ENCODE results near the gene SLC35E2B.
A peak's percentile ranks its signal among the peaks of the same experiment; 100 is the strongest.

Gene SLC35E2B

GRCh38 chr1:1615256-1616044 lies 77.1 kb downstream of the SLC35E2B start, which contains the start of gene MIB2:
Gene MIB2 (plus strand): TSS chr1:1615500. CDS start chr1:1623453, 7,953 bp downstream.
- peak within 1 kb of the TSS; percentile 98 for H3K27ac ChIP-seq
- DNase-seq (ENCODE audit: low read depth, low spot score): peak; percentile 73

GRCh38 chr1:1614954-1615255 lies 77.7 kb downstream of the SLC35E2B start:
- H3K27ac ChIP-seq: peak overlapping the region; percentile 98
- no peak for DNase-seq (ENCODE audit: low read depth, low spot score)

GRCh38 chr1:1614204-1614953 lies 78.2 kb downstream of the SLC35E2B start:
- peak overlapping the region; percentile 98 for H3K27ac ChIP-seq
- peak; percentile 33 for DNase-seq (ENCODE audit: low read depth, low spot score)

DNA sequence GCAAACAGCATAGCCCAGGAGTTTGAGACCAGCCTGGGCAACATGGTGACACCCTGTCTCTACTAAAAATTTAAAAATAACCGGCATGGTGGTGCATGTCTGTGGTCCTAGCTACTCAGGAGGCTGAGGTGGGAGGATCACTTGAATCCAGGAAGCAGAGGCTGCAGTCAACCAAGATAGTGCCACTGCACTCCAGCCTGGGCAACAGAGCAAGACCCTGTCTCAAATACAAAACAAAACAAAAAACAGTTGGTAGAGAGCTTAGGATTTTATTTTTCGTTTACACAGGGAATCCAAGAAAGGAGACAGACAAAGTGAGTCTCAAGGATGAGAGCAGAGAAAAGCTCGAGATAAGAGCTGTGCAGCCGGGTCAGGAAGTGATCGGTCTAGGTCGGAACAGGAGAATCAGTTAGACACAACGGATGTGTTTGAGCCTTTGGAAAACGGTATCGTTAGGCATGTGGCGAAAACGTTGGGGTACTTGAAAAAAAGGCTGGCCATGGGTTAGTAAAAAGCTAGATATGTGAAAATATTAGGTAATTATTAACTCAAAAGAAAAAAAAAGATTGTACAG lies 79.0 kb downstream of the SLC35E2B start:
- H3K27ac ChIP-seq: peak overlapping the region; percentile 98
- no peak for DNase-seq (ENCODE audit: low read depth, low spot score)

GRCh38 chr1:1612104-1612400 lies 80.5 kb downstream of the SLC35E2B start:
- DNase-seq (ENCODE audit: low read depth, low spot score): no peak
- H3K27ac ChIP-seq: no peak overlapping the region

- no peak overlapping the region for H3K27ac ChIP-seq
These were observed 81.8 kb downstream of the SLC35E2B start for GRCh38 chr1:1610796-1611195.

GRCh38 chr1:1609822-1610485 lies 82.6 kb downstream of the SLC35E2B start:
- no peak for DNase-seq (ENCODE audit: low read depth, low spot score)
- no peak overlapping the region for H3K27ac ChIP-seq

More at GRCh38 chr1:1610796-1611195, 81.8 kb downstream of the SLC35E2B start:
- no peak for DNase-seq (ENCODE audit: low read depth, low spot score)
